ENCODE results near the gene MEIS2. TPM values are rescaled to one million over a fixed set of nuclear protein-coding genes. Genes with fewer than 3 reads are reported as not detected.

MEIS2 gene
- total RNA-seq, 6 donors from 2014 or later: 13.7 to 53.4 (median 21.4) TPM

- Histone ChIP-seq H3K27me3 (no peaks in the 10 kb centered on the region), H3K4me3 (no peak overlapping the region), H3K9me3 (no peaks in the 10 kb centered on the region), H3K4me1 (peaks cover 0 to 5% (median 0%) of the 10 kb centered on the region in 4 donors), H3K36me3 (no peaks in the 10 kb centered on the region), H3K27ac (no peak overlapping the region)
- TF ChIP-seq CTCF (IDR thresholded peaks at IDR 0.05): no peak
- TF ChIP-seq POLR2AphosphoS5 (IDR thresholded peaks at IDR 0.05): no peak
- no peak for TF ChIP-seq POLR2A (IDR thresholded peaks at IDR 0.05)
- TF ChIP-seq EP300 (IDR thresholded peaks at IDR 0.05): no peak
- ATAC-seq (ENCODE audit: low FRiP score in 2 of 2) (no peak), DNase-seq (no peak)
- 76 to 81% methylated on average over 4 of the region's 4 CpGs for WGBS, 2 donors
These were observed 153.2 kb downstream of the MEIS2 start for GRCh38 chr15:36947035-36947719.

GRCh38 chr15:36944442-36944841 is 155.9 kb downstream of the MEIS2 start:
- H3K4me3 ChIP-seq: no peak overlapping the region
- H3K36me3 ChIP-seq: peaks cover 0 to 3% (median 0%) of the 10 kb centered on the region in 4 donors
- H3K9me3 ChIP-seq: no peaks in the 10 kb centered on the region
- no peaks in the 10 kb centered on the region for H3K27me3 ChIP-seq
- WGBS, 2 donors: 83 to 86% methylated on average over 6 of the region's 6 CpGs
- no peak for TF ChIP-seq EP300 (IDR thresholded peaks at IDR 0.05)
- TF ChIP-seq POLR2AphosphoS5 (IDR thresholded peaks at IDR 0.05): no peak
- no peak for TF ChIP-seq POLR2A (IDR thresholded peaks at IDR 0.05)
- TF ChIP-seq CTCF (IDR thresholded peaks at IDR 0.05): no peak
- DNase-seq: no peak
- ATAC-seq (ENCODE audit: low FRiP score in 2 of 2): no peak
- no peaks in the 10 kb centered on the region for H3K4me1 ChIP-seq
- H3K27ac ChIP-seq: no peak overlapping the region

- Histone ChIP-seq H3K9me3 (no peaks in the 10 kb centered on the region), H3K36me3 (peaks cover 0 to 3% (median 0%) of the 10 kb centered on the region in 4 donors), H3K27me3 (no peaks in the 10 kb centered on the region), H3K4me1 (no peaks in the 10 kb centered on the region), H3K27ac (no peak overlapping the region), H3K4me3 (no peak overlapping the region)
- ATAC-seq (ENCODE audit: low FRiP score in 2 of 2) (no peak), DNase-seq (no peak)
- 56 to 62% methylated on average over 6 of the region's 6 CpGs for WGBS, 2 donors
- no peak for TF ChIP-seq POLR2A (IDR thresholded peaks at IDR 0.05)
- no peak for TF ChIP-seq CTCF (IDR thresholded peaks at IDR 0.05)
- TF ChIP-seq EP300 (IDR thresholded peaks at IDR 0.05): no peak
- TF ChIP-seq POLR2AphosphoS5 (IDR thresholded peaks at IDR 0.05): no peak
These were observed 156.6 kb downstream of the MEIS2 start for GRCh38 chr15:36943508-36944361.

GRCh38 chr15:36942248-36942827 is 158.0 kb downstream of the MEIS2 start:
- Histone ChIP-seq H3K4me3 (no peak overlapping the region), H3K9me3 (no peaks in the 10 kb centered on the region), H3K36me3 (peaks cover 0 to 3% (median 0%) of the 10 kb centered on the region in 4 donors), H3K27ac (no peak overlapping the region), H3K27me3 (no peaks in the 10 kb centered on the region), H3K4me1 (no peaks in the 10 kb centered on the region)
- WGBS, 2 donors: 82 to 92% methylated on average over 6 of the region's 6 CpGs
- DNase-seq (no peak), ATAC-seq (ENCODE audit: low FRiP score in 2 of 2) (no peak)
- TF ChIP-seq EP300 (IDR thresholded peaks at IDR 0.05): no peak
- no peak for TF ChIP-seq CTCF (IDR thresholded peaks at IDR 0.05)
- no peak for TF ChIP-seq POLR2A (IDR thresholded peaks at IDR 0.05)
- TF ChIP-seq POLR2AphosphoS5 (IDR thresholded peaks at IDR 0.05): no peak
